OCI-LY3 (cell line): ENCODE data around the gene GPR34.
"Not testable (repeated sequence)": the region's sequence is repeated elsewhere in the genome, so short reads cannot be mapped to it uniquely, and the experiment has no call there.

Experiments
- H2AFZ ChIP-seq: fragments of 200-600, 300-600 bp; shearing (Covaris generic); 2 replicates; pipeline ENCODE4 v1.6.0; 2014; ENCODE audit warnings: antibody characterized with exemption, low read depth, low read length
- H3K27ac ChIP-seq: fragments of 200-600, 300-600 bp; sonication (generic); 2 replicates; pipeline ENCODE4 v1.5.1; 2014; ENCODE audit warnings: mild to moderate bottlenecking, low read length, moderate library complexity, mixed read lengths
- H3K27me3 ChIP-seq: fragments of 200-600, 300-600 bp; sonication (generic); 2 replicates; pipeline ENCODE4 v1.6.1; 2014; ENCODE audit warnings: low read depth, low read length, mixed read lengths
- H3K36me3 ChIP-seq: fragments of 200-600, 300-600 bp; sonication (generic); replicated peaks from 2 replicates; pipeline ENCODE3; 2014; ENCODE audit warnings: low read depth, low read length, mixed read lengths
- H3K4me1 ChIP-seq: fragments of 300-600, 200-600 bp; sonication (generic); 2 replicates; pipeline ENCODE4 v1.6.1; 2014; ENCODE audit warnings: low read length, mixed read lengths
- H3K4me2 ChIP-seq: fragments of 200-600, 300-600 bp; sonication (generic); 2 replicates; pipeline ENCODE4 v1.6.1; 2014; ENCODE audit warnings: low read length, mixed read lengths
- H3K4me3 ChIP-seq: fragments of 300-600, 200-600 bp; sonication (generic); 2 replicates; pipeline ENCODE4 v1.5.1; 2014; ENCODE audit warnings: antibody characterized with exemption, mild to moderate bottlenecking, low read length, moderate library complexity
- H3K79me2 ChIP-seq: fragments of 300-600, 200-600 bp; shearing (Covaris generic); 2 replicates; pipeline ENCODE4 v1.6.1; 2014; ENCODE audit warnings: mild to moderate bottlenecking, low read length, mixed read lengths
- H3K9ac ChIP-seq: fragments of 300-600, 200-600 bp; shearing (Covaris generic); 2 replicates; pipeline ENCODE4 v1.6.0; 2014; ENCODE audit warnings: mild to moderate bottlenecking, low read length, moderate library complexity
- H3K9me3 ChIP-seq: fragments of 200-600, 300-600 bp; shearing (Covaris generic); 2 replicates; pipeline ENCODE4 v1.6.1; 2014; ENCODE audit warnings: low read length, mixed read lengths; ENCODE audit not compliant: insufficient read depth
- H4K20me1 ChIP-seq: fragments of 200-600, 300-600 bp; sonication (generic); 2 replicates; pipeline ENCODE4 v1.6.1; 2016; ENCODE audit warnings: low read length, mixed read lengths; ENCODE audit not compliant: insufficient read depth
- CTCF ChIP-seq: fragments of 200-600, 300-600 bp; sonication (generic); IDR thresholded peaks from 2 replicates; pipeline ENCODE4 v1.5.1; 2014; ENCODE audit warnings: antibody characterized with exemption, low read length, low read depth
- EZH2phosphoT487 ChIP-seq: fragments of 200-600 bp; shearing (Covaris generic); IDR thresholded peaks from 2 replicates; pipeline ENCODE4 v1.6.1; 2018; ENCODE audit warnings: antibody characterized with exemption, mixed run types, low read depth

The GPR34 gene

GRCh38 chrX:41671082-41671481 is 17.7 kb upstream of the GPR34 start:
- Histone ChIP-seq H2AFZ (no peak overlapping the region), H3K4me3 (no peak overlapping the region), H3K27ac (no peak overlapping the region), H3K9ac (no peak overlapping the region), H3K4me1 (peaks cover 37% of the 10 kb centered on the region), H3K79me2 (no peaks in the 10 kb centered on the region), H3K9me3 (no peaks in the 10 kb centered on the region), H3K36me3 (peaks cover 7% of the 10 kb centered on the region), H3K27me3 (peaks cover 12% of the 10 kb centered on the region), H4K20me1 (peaks cover 34% of the 10 kb centered on the region), H3K4me2 (peak overlapping the region; percentile 3; the same call in 1 of the 2 replicates)
- no peak for TF ChIP-seq CTCF
- no peak for TF ChIP-seq EZH2phosphoT487

- Histone ChIP-seq H3K4me3 (no peak overlapping the region), H3K9me3 (no peaks in the 10 kb centered on the region), H3K27ac (no peak overlapping the region), H3K36me3 (peaks cover 7% of the 10 kb centered on the region), H3K9ac (no peak overlapping the region), H3K4me1 (peaks cover 27% of the 10 kb centered on the region), H3K79me2 (no peaks in the 10 kb centered on the region), H3K27me3 (peaks cover 7% of the 10 kb centered on the region; the same call in 1 of the 2 replicates), H4K20me1 (peaks cover 23% of the 10 kb centered on the region), H2AFZ (no peak overlapping the region), H3K4me2 (no peak overlapping the region)
- no peak for TF ChIP-seq EZH2phosphoT487
- TF ChIP-seq CTCF: no peak
These were observed 16.1 kb upstream of the GPR34 start for GRCh38 chrX:41672643-41673042.

GRCh38 chrX:41676361-41676760 is 12.4 kb upstream of the GPR34 start:
- peaks cover 14% of the 10 kb centered on the region; the same call in 1 of the 2 replicates for H4K20me1 ChIP-seq
- not testable (repeated sequence) for H3K27me3 ChIP-seq, H3K9ac ChIP-seq, H3K9me3 ChIP-seq, H2AFZ ChIP-seq, H3K4me2 ChIP-seq, H3K79me2 ChIP-seq, H3K36me3 ChIP-seq, H3K4me3 ChIP-seq, H3K4me1 ChIP-seq, H3K27ac ChIP-seq

GRCh38 chrX:41677183-41678060 is 11.4 kb upstream of the GPR34 start:
- Histone ChIP-seq H3K4me3 (no peak overlapping the region), H3K79me2 (no peaks in the 10 kb centered on the region), H3K27ac (no peak overlapping the region), H3K9me3 (no peaks in the 10 kb centered on the region), H3K4me2 (no peak overlapping the region), H3K27me3 (no peaks in the 10 kb centered on the region), H2AFZ (no peak overlapping the region), H3K36me3 (no peaks in the 10 kb centered on the region), H4K20me1 (peaks cover 9% of the 10 kb centered on the region; the same call in 1 of the 2 replicates), H3K4me1 (no peaks in the 10 kb centered on the region), H3K9ac (no peak overlapping the region)
- TF ChIP-seq EZH2phosphoT487: no peak
- TF ChIP-seq CTCF: no peak
